ENCODE measurements around the gene FFAR3.

DNA sequence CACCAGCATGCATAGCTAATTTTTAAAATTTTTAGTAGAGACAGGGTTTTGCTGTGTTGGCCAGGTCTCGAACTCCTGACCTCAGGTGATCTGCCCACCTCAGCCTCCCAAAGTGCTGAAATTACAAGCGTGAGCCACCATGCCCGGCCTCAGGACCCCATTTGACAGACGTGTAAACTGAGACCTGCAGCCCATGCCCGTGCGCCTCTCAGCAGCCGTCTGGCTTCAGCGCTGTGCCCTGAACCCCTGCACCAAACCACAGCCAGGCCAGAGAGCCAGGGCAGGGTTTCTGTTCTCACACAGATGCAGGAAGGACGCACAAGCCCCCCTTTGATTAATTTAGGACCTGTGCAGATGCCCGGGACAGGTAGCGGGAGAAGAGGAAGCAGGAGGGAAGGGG is 17.8 kb upstream of the FFAR3 start:
- TF ChIP-seq CTCF (IDR thresholded peaks at IDR 0.05; ENCODE audit: borderline replicate concordance, extremely low read depth, low read length, poor library complexity, severe bottlenecking) (no peak), EZH2 (IDR thresholded peaks at IDR 0.05; ENCODE audit: borderline replicate concordance, low read depth, low read length, severe bottlenecking) (no peak)

Measured in DND-41 (cell line).